HG03280 (cell line): ENCODE results near the gene KLF13.

Source experiments
- ATAC-seq: cut with Tn5 transposase; IDR thresholded peaks from one replicate; pipeline ENCODE4 v1.9.1; 2021; ENCODE audit warnings: mild to moderate bottlenecking, moderate library complexity; ENCODE audit not compliant: unreplicated experiment

KLF13 gene

DNA sequence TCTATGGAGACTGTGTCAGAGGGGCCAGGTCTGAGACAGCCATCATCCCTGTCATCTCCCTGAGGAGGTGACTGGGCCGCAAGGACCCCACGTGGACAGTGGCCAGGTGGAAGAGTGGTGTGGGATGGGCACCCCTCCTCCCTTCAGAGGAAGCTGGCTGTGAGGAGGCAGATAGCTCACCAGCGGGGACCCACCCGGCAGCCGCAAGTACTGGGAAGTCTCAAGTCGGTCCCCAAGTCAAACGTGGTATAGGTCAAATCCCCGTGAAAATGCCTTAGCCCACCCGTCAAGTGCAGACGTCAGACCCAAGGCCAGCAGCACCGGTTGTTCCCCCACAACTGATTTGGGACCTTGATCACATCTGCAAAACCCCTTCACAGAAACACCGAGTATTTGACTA is 12.3 kb upstream of the KLF13 start:
- no peak for ATAC-seq

DNA sequence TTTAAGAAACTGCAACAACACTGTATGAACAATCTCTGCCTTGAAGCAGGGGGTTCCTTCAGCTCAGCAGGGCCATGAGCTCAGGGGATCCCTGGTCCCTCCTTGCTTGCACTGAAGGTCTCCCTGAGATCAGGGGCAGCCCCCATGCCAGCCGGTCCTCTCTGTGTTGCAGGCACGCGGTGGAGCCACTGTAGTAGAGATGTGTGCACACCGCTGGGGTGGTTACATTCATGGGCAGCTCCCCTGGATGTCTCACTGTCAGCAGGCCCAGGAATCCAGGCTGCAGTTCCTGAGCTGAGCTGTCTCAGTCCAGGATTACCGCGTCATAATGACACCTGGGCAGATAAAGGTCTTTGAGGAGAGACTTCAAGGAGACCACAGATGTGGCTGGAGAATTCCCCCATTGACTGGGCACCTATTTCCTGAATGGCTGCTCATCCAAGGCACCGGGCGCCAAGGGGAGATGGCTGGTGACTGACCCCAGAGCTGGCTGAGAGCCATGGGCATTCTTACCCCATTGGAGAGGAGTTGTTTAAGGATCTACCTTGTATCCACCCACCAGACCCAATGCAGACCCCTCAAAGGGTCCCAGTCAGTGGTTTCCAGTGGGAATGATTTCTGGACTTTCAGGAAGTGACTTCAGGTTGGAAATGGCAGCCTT is 10.4 kb upstream of the KLF13 start:
- ATAC-seq = no peak

- no peak for ATAC-seq
Measured at GRCh38 chr15:31317017-31317416, 9.6 kb upstream of the KLF13 start.

GRCh38 chr15:31317421-31318327 is 9.0 kb upstream of the KLF13 start:
- no peak for ATAC-seq

DNA sequence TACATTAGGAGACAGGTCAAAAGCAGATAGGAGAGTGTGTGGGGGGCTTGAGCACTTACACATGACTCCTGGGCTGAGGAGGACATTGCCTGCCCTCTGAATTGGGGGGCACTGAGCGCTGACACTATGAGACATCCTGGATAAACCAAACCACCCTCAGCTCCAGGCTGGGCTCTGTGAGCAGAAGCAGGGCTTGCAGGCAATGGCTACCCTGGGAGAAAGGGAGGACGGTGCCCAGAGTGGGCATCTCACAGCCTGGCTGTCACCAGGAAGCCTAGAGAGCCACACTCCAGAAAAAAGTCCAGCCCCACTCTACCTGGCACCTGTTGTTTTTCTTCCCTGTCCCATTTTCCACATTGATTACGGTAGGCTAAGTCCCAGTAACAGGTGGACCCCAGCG is 8.2 kb upstream of the KLF13 start:
- ATAC-seq = no peak

DNA sequence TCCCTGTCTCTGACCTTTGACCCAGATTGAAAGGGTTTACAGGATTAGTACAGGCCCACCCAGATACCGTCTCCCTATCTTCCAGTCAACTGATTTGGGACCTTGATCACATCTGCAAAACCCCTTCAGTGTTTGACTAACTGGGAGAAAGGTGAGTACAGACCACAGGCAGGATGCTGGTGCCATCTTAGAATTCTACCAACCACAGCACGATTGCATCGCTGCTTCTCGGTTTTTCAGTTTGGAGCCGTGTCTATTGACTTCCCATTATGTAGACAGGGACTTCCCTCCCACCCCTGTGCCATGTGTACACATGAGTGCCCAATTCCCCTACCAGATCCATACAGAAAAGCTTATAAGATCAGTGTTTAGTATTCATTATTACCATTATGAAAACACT is 6.6 kb upstream of the KLF13 start:
- ATAC-seq = no peak

DNA sequence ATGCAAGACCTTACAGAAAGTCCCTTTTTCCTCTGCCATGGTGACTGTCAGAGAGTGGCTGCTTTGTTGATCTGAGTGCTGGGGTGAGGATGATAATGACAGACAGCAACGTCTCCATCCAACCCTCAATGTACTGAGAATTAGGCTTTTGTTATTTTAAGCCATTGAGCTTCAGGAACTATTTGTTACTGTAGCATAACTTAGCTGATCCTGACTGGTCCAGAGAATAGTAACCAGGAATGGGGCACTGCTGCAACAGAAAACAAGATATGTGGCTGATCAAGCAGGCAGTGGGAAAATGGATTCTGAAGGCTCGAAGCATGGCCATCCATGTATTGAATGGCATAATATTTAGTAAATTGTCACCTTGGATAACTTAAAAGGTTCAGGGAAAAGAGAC is 5.2 kb upstream of the KLF13 start:
- ATAC-seq = no peak

- no peak for ATAC-seq
Measured at GRCh38 chr15:31322504-31322903, 4.1 kb upstream of the KLF13 start.

DNA sequence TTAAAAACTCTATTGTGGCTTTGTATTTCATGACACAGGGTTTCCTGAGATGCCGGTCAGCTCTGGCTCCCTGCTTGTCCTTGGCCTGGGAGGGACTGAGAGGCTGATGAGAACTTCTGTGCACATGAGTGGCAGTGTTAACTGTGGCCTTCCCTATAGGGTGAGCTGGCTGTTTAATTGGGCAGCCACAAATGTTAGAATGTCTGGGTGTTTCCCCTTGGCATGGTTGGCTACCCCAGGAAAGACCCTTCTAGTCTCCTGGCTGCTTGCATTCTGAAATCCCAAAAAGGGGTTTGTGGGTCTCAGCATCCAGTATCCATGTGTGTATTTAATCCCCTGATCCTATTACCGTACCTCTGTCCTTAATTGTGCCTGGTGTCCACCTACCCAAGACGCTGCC is 3.0 kb upstream of the KLF13 start:
- no peak for ATAC-seq

DNA sequence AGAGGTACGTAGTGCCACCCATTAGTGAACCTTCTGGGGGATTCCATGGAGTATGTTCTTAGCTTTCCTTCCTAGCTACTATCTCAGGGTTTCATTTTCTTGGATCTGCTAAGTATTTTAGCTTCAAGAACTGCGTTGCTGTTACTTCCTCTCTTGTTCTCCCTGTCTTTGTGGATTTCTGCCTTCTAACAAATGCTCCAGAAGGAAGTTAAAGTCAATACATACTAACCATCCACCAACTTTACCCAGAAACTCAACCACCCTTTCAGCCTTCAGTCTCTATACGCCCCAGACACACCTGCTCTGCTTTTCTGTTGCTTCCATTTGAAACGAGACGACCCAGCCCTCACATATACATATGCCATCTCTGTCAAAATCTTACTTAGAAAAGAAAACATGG is 2.4 kb upstream of the KLF13 start:
- no peak for ATAC-seq

DNA sequence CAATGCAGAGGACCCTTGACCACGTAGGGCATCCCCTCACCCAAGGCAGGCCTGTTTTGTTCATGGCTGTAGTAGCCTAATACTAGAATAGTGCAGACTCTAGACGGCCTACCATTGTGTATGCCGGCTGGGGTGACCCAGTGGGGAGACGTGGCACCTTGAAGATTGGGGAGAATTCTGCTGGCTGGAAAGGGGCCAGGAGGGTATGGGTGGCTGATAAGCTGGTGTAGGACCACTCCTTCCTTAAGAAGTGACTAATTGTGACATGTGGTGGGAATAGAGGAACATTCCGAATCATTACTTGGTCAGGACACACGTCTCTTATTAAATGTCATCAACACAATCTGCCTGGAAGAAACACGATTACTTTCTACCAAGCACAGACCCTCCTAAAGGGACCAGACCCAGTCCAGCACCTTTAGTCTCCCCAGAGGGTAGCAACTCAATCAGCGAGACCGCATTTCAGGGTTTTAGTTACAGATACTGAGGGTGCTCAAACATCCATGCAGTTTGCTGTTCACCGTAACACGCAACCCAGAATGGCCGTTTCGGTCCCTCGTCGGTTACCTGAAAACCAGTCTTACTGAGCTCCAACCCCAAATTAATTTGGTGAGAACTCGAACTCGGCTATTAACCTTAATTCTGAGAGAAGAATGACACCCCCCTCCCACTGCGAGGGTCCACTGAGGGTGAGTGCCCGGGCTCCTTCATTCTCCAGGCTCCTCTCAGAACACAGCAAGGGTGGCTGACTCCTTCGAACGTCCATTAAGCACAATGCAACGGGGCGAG is 1.6 kb upstream of the KLF13 start:
- ATAC-seq = no peak

DNA sequence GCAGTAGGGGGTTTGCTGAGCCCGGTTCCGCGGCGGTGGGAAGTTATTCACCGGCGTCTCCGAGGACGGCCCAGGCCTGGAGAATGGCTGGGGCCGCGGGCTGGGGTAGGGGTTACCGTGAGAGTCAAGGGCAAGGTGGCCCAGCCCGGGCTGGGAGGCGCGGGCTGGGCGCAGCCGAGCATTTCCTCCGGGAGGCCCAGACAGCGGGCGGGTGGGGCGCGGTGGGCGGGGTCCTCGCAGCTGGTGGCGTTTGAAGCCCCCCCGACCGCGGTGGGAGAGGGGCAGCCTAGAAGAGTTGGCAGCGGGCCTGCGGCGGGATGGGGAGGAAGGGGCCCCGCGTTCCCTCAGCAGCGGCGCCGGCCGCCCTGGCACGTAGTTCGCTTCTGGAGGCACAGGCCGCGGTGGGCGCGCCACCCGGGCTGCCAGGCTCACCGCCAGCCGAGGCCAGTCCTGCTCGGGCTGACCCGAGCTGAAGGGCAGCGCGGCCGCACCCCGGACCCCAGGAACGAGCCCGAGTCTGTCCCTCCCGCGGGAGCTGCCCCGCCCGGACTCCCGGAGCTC is 960 bp upstream of the KLF13 start:
- ATAC-seq = no peak

GRCh38 chr15:31326875-31327668 is 437 bp downstream of the KLF13 start:
- peak; percentile 15 for ATAC-seq

- no peak for ATAC-seq
Measured at GRCh38 chr15:31327669-31328427, 1.2 kb downstream of the KLF13 start.

DNA sequence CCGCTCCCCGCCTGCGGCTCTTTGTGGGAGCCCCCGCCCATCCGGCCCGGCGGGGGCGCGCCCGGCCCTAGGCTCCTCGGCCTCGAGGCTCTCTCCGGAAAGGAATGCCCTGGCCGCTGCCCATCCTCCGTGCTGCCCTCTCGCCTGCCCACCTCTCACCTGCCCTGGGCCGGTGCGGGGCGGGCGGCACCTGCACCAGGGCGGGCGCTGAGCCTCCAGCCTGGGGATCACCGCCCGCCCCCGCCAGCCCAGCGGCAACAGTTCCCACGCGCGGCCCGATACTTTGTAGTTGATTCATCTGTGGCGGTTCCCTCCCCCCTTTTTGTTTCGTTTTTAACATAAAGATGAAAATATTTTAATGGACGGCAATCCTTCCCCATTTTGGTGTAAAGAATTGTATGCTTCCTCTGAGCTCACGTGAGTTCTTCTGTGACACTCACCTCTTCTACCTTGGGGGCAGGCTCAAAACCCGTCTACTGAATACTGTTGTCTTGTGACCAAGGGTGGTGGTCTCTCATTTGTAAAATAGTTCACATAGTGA is 1.9 kb downstream of the KLF13 start:
- no peak for ATAC-seq

DNA sequence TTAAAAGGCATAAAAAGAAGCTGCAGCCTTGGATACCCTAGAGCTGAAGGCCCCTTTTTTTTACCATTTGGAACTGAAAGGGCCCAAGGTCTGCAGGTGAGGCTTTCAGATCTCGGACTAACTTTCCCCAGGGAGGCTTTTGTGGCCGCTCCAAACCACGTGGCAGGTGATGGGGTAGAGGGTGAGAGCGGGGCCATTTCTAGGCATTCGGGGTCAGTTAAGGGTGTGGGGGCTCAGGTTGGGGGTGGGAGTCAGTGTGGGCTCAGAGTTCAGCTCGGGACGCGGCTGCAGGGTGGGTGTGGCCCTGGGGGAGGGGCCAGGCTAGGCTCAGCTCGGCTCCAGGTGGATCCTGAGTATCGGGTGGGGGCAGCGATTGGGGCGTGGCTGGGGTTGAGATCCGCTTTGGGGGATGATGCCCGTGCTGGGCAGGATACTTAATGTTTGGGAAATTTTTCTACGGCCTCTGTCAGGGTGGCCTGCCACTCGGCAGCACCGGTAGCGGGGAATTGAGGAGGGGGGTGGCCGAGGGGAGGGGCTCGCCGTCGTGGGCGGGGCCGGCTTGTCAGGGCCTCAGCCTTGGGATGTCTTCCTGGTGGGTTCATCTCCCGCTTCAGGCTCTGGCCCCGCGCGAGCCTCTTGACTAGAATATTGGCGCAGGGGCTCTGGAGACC is 2.5 kb downstream of the KLF13 start:
- no peak for ATAC-seq

- ATAC-seq = no peak
Measured at GRCh38 chr15:31329640-31330010, 3.0 kb downstream of the KLF13 start.

GRCh38 chr15:31330111-31330785 is 3.6 kb downstream of the KLF13 start:
- no peak for ATAC-seq
